CD4-positive, alpha-beta T cell treated with Interleukin-15 for 4 hours (primary cell): Measurements from ENCODE around the gene ANKRD16.
A peak's percentile ranks its signal among the peaks of the same experiment; 100 is the strongest.
"Not testable (repeated sequence)": the region's sequence is repeated elsewhere in the genome, so short reads cannot be mapped to it uniquely, and the experiment has no call there.

Source experiments
- DNase-seq: peaks from one replicate; pipeline ENCODE4 v3.0.0-alpha.2; 2020; ENCODE audit warnings: low spot score

Gene ANKRD16

DNA sequence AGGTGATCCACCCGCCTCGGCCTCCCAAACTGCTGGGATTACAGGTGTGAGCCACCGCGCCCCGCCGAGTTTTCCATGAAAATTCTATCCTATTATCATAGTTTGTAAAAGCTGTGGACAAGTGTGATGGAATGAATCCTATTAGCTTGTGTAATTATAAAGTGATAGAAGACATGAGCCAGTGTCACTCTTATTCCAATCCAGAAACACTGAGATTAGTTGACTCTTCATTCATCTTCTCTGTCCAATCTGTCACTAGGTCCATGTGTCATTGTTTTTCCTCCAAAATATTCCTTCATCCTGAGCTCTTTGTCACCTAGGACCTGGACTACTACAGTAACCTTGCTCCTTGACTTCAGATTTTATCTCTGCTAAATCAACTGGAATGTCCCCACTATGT is 13.9 kb upstream of the ANKRD16 start:
- DNase-seq: no peak

DNA sequence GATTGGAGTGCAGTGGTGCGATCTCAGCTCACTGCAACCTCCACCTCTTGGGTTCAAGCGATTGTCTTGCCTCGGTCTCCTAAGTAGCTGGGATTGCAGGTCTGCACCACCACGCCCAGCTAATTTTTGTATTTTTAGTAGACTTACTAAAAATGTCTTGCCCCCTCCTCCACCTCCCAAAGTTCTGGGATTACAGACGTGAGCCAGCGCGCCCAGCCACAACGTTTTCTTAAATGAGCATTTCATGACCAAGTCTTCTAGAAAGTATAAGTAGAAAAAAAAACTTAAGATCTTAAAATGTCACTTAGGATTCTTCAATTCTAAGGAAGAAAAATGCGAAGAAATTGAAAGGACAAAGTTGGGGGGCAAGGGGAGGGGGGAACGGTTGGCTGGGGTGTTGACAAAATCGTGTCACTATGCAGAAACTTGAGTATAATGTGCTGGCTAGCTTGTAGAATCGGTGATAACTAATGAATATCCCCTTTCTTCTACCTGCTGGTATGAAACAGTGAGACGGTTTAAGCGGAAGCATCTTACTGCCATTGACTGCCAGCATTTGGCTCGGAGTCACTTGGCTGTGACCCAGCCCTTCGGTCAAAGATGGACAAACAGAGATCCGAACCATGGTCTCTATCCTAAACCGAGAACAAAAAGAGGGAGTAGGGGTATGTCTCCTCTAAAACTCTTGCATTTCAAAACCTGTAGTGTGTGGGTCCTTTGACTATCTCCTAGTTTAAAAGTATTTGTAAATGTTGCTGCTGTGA is 13.0 kb upstream of the ANKRD16 start:
- DNase-seq: no peak

DNA sequence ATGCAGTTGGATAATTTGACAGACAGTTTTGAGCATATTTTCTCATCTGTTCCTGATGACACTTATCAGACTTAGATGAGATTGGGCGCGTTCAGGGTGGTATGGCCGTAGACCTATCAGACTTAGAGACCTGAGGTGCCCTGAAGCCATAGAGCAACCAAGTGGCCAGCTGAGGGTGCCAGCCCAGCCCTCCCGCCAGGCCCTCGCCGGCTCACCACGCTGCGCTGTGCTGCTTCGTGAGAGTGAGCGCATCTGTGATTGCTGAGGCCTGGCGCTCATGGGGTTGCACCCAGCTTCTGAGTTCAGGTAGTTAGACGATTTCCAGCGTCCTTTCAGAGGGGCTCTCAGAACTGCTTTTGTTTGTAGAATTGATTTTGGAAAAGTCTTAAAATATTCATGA is 10.6 kb upstream of the ANKRD16 start:
- DNase-seq: no peak

DNA sequence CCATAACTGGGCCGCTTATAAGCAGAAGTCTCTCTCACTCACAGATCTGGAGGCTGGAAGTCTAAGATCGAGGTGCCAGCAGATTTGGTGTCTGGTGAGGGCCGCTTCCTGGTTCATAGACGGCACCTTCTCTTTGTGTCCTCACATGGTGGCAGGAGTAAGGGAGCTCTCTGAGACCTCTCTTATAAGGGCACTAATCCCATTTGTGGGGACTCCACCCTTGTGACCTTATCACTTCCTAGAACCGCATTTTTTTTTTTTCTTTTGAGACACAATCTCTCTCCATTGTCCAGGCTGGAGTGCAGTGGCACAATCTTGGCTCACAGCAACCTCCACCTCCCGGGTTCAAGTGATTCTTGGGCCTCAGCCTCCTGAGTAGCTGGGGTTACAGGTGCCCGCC is 8.5 kb upstream of the ANKRD16 start:
- no peak for DNase-seq

DNA sequence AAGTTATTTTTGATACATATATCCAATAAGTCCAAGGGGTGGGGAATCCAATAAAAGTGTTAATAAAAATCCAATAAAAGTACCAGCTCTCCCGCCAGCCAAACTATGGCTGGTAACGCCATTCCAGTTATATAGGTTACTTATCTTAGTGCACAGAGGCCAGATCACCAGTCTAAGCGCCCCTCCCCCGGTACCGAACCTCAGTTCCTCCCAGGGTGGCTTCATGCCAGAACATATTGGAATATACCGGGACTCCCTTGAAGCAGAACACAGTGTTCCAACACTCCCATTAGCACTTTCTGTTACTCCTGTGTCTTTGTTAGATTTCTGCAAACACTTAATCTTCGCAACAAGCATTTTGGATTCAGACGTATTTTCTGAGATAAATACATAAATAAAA is 7.8 kb upstream of the ANKRD16 start:
- no peak for DNase-seq

DNA sequence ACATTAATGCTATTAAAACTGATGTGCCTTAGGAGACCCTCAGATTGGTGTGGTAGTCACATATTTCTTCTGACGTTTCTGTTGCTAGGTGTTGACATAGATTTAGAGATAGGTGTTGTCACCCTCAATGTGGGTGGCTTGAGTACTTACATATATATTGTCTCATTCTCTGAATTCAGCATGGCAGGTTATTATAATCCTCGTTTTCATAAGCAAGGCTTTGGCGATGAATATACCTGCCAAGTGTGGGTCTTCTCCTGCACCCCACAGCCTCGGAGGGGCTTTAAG is 7.3 kb upstream of the ANKRD16 start:
- no peak for DNase-seq

DNA sequence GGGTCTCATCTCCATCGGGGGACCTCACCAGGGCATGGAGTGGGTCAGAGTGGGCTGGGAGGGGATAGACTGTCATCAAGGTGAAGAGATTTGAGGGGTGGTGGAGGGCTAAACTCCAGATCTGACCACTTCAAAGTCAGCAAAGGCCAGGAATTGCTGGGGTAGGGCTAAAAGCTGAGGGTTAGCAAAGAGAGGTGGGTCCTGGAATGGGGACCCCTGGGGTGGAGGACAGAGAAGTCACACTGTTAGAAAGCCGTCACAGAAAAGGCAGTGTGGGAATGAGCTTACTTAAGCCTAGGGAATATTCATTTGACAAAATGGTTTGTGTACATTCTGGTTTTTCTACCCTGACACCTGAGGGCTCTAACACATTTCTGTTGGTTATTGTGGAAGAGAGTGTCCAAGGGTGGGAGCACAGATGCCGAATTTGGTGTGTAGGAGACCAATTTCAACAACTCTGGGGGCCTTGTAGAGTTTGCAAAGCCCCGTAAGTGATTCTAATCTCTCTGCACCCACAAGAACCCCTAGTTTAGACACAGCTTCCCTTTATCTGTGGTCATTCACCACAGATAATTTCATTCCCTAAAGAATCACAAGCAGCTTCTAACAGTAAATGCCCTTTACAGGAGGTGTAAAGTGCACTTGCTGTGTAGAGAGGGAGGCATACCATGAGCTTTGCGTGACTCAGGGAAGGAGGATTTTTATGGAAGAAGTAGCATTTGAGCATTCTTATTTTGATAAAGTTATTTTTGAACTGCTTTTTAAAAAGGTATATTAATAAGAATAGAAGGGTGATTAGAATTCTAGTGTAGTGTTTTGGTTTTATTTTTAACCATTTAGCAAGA is 6.7 kb upstream of the ANKRD16 start:
- DNase-seq: no peak

DNA sequence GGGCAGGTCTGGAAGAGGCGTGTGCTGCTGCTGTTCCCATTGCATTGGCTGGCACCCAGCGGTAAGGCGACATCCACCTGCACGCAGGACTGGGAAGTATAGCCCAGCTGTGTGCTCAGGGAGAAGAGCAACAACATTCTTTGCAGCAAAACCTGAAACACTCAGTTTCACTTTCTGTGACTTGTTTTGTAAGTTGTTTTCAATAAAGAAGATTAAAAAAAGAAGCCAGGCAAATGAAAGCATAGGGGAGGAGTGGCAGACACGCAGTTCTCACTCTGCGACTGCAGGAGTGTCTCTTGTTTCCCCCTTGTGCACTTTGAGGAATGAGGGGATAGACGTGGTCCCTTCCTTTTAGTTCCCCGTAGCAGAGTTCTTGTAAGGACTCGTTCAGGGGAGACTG is 6.1 kb upstream of the ANKRD16 start:
- DNase-seq: no peak

DNA sequence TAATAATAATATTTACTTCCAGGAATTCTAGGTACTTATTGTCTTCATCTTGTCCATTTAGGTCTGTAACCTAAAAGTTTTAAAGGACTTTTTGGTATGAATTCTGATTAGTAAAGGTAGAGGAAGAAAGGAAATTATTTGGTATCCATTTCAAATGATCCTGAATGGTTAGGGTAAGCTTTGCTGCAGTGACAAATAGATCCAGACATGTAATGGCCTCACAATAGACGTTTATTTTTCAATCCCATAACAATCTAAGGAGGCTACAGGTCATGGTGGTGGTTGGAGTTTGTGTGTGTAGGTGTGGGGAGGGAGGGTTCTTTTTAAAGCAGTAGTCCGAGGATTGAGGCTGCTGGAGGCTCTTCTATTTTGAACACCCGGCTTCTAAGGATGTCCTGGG is 5.7 kb upstream of the ANKRD16 start:
- no peak for DNase-seq

DNA sequence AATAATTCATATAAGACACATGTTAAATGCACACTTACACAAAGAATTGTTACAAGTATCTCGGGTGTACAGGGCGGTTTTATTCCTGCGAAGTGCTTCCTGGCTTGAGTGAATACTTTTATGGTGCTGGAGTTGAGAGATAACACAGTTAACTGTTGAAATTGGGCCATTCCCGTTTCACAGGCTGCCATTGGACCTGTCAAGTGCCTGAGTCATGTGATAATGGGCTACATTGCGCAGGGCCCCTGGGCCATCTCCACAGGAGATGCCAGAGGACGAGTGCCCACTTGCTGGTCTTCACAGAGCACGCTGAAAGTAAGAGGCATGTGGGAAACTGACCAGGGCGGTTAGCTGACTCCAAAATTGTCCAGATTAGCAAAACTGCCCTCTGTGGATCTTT is 5.2 kb upstream of the ANKRD16 start:
- DNase-seq: no peak

DNA sequence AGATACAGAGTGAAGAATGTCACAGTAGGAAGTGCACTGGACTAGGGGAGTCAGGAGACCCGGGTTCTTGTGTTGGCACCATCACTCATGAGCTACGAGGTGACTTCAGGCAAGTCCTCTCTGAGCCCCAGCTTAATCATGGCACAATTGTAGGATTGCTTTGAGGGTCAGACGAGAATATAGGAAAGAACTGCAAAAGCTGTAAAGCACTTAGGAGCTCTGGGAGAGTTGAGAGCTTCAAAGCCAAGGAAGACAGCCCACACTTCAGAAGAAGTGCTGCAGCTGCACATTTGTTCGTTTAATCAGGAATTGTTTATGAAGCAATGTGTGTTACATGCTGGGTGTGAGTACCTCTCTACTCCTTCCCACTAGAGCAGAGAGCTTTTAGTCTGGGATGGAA is 4.7 kb upstream of the ANKRD16 start:
- no peak for DNase-seq

DNA sequence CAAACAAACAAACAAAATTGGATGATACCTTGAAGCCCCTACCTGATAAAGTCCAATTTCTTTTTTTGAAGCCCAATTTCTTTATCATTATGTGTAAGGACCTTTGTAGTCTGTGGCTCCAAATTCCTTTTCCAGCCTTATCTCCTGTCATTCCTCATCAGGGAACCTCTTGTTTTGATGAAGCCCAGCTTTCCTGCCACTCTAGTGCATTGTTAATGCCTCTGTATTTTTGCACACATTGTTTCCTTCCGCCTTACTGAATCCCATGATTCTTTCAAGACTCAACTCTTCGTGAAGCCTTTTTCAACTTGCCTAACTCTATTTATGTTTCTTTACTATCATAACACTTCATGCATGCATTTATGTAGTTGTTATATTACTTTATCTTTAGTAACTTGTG is 3.6 kb upstream of the ANKRD16 start:
- DNase-seq: no peak

DNA sequence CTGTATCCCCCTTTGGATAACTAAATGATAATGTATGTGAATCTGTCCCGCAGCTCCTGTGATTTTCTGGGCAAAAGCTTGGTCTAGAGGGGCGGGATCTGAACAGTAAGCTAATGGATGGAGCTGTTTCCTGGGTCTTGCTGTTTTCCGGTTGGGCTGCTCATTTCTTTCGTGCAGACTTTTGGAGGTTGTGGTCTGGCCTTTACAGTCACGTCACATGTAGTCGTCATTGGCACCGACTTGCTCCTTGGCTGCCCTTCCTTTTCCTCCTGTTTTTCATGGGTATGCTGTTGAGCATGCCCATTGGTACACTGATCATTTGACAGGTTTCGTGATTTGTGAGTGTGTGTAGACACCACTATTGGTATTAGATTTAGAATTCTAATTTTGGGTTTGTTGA is 2.3 kb upstream of the ANKRD16 start:
- DNase-seq: no peak

DNA sequence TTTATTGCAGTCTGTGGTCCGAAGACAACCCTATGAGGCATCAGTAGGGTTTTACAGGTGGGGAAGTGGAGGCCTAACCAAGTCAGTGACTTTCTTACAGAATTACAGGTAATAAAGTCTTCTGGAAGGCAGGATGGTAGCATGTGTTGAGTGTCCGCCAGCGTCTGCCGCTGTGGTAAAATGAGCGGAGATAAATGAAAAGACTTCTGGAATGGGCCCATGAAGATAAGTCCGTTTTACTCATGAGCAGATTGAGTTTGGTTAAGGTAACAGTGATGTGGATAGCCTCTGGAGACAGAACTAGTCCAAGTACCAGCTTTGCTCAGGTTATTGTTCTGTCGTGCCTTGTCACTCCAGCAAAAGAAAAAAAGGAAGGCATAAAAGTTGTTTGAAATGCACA is 1.3 kb upstream of the ANKRD16 start:
- no peak for DNase-seq

DNA sequence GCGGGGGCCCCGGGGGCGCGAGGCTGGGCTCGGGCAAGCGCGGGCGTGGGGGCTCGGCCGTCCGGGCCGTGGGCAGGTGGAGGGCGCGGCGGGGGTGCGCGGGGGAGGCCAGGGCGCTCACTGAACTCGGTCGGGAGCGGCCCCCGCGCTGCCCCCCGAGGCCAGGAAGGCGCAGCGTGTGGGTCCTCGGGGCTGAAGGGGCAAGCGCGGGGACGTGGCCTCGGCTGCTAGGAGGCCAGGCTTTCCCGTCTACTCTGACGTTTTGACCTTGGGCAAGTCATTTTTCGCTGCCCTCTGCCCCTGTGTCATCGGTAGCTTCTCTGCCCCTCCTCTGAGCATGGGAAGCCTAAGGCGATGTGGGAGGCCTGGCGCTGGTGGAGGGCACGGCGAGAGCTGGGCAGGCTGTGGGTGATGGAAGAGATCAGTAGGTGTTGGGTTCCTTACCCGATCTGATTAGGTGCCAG is 791 bp upstream of the ANKRD16 start:
- peak; percentile 1 for DNase-seq

DNA sequence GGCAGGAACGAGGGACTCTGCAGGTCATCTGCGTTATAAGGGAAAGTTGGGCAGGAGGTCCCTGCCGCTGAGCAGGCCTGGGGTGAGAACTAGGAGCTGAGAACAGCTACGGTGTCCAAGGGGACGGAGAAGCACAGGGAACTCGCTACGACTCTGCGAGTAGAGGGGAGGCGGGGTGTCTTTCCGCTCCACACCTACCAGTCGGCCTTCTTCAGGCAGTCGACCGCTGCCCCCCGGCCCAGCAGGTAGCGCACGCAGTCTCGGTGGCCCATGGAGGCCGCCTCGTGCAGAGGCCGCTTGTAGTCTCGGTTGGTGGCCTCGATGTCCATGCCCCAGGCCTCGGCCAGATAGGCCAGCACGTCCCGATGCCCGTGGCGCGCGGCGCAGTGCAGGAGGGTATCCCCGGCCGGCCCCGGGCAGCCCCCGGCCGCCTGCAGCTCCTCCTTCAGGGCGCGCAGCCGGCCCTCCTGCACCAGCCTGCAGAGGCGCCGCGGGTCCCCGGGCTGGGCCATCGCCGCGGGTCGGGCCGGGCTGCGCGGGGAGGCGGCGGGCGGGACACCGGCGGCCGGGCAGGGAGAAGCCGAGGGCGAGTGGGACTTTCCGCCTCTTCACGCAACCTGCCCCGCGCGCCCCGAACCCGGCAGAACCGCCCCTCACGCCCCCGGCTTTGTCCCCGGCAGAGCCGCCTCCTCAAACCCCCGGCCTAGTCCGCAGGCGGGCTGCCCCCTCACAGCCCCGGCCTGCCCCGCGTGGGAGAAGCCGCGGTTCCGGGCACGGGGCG is 660 bp downstream of the ANKRD16 start:
- DNase-seq: peak; percentile 4

DNA sequence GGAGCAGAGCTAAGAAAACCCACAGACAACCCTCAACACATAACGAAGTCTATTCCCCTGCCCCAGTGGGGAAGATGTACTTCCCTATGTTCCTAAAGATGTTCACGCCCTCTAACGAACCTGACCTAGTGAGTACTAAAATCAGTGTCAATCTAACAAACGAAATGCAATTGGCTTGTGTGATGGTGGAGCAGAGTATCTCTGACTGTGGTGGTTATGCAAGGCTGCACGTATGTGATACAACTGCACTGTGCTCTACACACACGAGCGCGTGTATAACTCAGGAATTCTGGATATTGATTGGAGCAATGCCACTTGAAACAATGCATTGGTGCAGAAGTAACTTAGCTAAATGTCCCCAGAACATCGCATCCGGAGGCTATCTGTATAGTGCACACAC is 1.3 kb downstream of the ANKRD16 start:
- no peak for DNase-seq

DNA sequence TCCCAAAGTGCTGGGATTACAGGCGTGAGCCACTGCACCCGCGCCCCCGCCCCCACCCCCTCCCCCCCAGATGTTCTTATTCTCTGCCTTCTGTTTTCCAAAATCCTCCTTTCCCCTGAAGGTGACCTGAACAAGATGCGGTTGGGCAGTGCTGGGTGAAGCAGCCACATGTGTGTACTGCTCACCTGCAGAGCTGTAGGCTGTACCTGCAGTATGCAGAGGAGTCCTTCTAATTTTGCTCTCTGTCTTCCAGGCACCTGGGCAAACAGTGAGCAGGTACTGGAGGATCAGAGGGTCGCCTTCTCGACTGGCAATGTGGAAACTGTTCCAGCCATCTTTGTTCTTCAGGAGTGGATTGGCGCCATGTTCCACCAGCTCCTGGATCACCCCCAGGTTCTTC is 2.1 kb downstream of the ANKRD16 start:
- no peak for DNase-seq

DNA sequence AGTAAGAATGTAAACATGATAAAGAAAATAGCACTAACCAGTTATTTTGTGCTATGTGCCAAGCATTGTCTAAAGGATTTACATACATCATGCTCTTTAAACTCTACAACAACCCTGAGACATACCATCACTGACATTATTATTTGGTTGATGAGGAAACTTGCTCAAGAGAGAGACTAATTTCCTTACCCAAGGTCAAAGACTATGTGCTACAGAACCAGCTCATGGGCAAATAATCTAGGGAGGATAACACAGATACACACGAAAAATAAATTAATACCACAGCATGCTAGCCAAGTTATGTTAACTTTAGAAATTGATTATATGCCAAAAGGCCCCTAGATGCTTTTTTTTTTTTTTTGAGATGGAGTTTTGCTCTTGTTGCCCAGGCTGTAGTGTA is 2.7 kb downstream of the ANKRD16 start:
- DNase-seq: no peak

DNA sequence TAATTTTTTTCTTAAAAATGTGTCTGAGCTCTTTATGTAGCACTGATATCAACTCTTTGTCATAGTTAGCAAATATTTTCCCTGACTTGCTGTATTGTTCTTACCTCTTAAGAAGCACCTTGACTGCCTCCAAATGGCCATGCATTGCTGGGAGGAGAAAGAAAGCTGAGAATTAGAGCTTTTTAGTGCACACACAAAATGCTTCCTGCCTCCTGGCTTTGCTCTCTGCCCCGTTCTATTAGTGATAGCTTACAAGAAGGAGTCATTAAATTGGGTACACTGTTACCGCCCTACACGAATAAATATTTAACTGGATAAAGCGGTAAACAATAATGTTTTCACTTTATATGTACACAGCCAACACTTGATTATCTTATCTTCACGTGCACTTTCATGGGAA is 4.1 kb downstream of the ANKRD16 start:
- no peak for DNase-seq

DNA sequence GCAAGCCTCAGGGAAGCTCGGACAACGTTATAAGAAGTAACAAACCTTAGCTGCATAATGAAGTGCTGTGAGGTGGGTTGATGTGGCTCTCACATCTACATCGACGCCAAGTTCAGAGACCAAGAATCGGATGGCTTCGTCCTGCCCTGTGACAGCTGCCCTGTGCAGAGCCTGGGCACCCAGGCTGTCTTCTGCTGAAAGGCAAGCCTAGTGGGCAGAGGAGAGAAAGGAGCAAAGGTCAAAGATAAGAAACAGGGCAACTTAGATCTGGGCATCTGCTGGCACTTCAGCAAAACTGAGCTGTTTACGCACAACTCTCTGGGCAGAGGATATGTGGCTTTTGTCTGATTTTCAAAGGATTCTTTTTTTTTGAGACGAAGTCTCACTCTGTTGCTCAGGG is 6.7 kb downstream of the ANKRD16 start:
- no peak for DNase-seq

DNA sequence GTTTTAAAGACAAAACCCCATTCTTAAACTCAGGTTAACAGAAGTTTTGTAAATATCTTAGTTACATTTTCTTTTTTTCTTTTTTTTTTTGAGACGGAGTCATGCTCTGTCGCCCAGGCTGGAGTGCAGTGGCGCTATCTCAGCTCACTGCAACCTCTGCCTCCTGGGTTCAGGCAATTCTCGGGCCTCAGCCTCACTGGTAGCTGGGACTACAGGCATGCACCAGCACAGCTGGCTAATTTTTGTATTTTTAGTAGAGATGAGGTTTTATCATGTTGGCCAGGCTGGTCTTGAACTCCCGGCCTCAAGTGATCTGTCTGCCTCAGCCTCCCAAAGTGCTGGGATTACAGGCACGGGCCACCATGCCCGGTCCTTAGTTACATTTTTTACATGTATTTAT is 12.7 kb downstream of the ANKRD16 start:
- DNase-seq: not testable (repeated sequence)

DNA sequence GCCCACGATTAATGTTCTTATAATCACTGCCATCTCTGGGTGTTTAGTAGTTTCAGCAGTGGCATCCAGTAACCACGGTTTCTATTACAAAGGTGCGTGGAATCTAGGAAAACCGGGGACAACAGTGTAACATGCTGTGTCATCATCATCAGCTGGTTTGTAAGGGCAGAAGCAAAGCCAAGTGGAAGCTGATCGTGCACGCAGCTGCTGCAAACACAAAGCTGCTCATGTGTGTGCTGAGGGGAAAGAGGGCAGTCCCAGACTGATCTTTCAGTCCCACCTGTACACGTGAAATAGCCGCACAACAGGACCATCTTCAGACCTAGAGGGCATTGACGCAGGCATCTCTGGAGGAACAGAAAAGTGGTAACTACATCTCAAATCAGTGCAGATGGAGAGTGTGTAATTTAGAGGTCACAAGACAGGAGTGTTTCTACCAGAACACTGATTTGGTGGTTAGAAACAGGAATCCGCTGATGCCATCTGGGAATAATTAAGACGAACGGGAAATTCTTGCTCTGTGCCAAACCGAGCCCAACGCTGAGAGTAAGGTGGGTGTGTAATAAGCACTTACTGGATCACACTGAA is 13.4 kb downstream of the ANKRD16 start:
- no peak for DNase-seq
